Fibroblast of the conjunctiva (primary cell): Measurements from ENCODE around the gene DNAH6.
A peak's percentile ranks its signal among the peaks of the same experiment; 100 is the strongest.
"Not testable (repeated sequence)": the region's sequence is repeated elsewhere in the genome, so short reads cannot be mapped to it uniquely, and the experiment has no call there.

ENCODE experiments used
- DNase-seq: peaks from one replicate; pipeline ENCODE4 v3.0.0-alpha.2; 2010; ENCODE audit warnings: low read depth

Gene DNAH6

DNA sequence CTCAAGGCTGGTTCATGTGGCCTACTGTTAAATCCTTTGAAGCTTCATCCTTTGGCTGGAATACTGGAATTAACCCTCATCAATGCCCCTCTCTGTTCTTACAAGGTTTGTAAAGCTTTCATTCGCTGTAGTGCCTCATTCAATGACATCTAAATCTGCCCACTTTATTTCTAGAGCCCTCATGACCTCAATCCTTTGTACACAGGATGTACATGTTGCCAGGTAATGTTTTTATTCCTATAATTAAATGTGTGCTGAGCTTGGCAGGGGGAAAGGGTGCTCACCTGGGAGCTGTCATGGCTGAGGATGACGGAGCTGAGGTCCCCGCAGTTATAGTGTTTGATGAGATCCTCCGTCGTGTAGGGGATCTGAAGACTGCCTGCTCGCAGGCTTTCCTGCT, 325.3 kb downstream of the DNAH6 start:
- no peak for DNase-seq

DNA sequence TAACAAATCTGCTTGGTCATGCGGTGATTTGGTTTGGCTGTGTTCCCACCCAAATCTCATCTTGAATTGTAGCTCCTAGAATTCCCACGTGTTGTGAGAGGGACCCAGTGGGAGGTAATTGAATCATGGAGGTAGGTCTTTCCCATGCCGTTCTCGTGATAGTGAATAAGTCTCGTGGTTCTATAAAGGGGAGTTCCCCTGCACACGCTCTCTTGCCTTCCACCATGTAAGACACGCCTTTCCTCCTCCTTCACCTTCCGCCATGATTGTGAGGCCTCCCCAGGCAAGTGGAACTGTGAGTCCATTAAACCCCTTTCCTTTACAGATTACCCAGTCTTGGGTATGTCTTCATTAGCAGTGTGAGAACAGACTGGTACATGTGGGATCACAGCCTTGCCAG, 327.8 kb downstream of the DNAH6 start:
- DNase-seq: no peak

- no peak for DNase-seq
Observed at GRCh38 chr2:84846041-84846663, 329.9 kb downstream of the DNAH6 start.

- DNase-seq: no peak
Observed at GRCh38 chr2:84846741-84847142, 330.4 kb downstream of the DNAH6 start.

GRCh38 chr2:84847326-84848050, 331.2 kb downstream of the DNAH6 start:
- DNase-seq: no peak

DNA sequence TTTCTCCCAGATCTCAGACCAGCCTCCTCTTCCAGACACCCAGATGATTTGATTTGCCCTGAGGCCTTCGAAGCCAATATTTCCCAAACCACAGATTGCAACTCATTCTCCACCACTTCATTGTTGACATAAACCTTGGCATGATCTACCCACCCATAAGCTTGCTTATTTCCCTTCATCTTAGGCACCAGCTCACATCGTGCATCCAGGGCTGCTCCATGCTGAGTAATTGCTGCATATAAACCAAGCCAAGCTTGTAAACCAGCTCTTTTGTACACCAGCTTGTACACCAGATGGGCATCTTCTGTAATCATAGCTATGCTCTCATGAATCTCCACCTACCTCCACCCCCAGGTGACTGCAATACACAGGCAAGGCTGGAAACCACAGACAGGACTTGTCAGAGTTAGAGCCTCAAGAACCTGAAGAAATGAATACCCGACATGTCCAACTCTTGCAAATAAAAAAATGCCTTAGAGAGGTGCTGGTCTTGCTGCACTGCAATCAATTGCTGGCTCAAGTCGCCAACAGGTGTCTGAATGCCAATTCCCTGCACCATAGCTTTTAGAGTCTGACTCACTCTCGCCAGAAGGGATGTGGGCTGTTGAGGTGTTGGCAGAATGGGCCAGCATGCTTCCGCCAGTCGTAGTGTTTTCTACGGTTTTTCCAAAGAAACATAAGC, 333.1 kb downstream of the DNAH6 start:
- DNase-seq: no peak

DNA sequence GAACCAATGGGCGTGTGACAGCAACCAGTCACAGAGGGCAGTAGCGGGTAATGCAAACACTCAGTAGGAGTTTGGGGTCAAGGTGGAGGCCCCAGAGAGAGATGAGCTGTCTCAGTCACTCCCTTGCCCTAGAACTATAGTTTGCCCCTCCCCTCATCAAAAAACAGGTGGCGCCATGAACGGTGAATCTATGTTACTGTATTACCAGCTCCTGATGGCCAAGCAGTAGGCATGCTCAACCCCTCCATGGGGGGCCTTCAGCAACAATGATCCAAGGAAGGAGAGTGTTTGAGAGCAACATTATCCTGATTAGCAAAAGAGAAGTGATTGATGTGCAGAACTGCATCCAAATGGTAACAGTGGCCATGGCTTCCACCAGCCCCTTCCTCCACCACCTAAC, 334.2 kb downstream of the DNAH6 start:
- DNase-seq: no peak

DNA sequence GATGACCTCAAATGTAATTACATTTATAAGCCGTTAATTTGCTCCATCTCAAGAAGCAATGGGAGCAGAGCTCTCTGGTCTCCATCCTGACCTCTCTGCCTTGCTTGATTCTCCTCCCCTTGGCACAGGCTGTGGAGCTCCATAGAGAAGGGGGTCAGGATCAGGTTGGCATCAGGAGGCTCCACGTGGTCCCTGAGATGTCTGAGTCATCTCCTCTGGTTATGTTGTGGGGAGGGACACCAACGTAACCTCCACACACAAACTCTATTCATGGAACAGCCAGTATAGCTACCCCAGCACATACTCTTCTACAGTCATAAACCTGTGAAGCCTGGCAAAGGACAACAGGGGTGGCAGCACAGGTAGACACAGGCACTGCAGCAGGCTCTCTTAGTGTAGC, 335.6 kb downstream of the DNAH6 start:
- DNase-seq: no peak

- no peak for DNase-seq
Observed at GRCh38 chr2:84854850-84855249, 338.6 kb downstream of the DNAH6 start.

DNA sequence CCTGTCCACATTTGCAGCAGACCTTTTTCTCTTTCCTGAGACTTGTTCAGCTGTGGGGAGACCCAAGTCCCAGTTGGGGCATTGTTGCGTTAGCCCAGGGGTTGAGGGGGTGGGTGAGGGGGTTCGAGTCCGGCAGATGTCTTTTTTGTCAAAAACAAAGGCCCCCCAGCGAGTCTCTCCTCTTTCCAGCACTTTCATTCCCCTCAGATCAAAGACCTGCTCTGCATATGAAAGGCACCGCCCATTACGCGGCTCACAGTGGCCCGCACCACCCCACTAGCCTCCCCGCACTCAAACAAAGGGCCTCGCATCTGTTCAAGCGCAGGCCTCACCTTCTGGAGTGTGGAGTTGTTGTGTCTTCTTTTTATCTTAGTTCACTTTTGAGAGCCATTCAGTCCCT, 339.4 kb downstream of the DNAH6 start:
- no peak for DNase-seq

GRCh38 chr2:84856787-84857186, 340.5 kb downstream of the DNAH6 start:
- DNase-seq: no peak

DNA sequence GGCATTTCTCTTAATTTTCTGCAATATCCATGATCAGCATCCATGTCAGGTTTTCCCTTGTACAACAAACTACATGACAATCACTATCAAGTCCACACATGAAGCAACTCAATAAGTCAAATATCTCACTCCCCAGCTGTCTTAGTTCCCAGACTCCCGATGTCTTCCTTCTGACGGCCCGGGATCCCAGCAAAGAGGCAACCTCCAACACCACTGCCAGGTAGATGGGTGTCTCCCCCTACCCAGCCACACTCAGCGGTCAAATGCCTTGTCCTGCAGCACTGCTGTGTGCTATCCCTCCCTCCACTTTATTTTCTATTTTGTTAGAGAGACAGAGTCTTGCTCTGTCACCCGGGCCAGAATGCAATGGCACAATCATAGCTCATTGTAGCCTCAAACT, 341.3 kb downstream of the DNAH6 start:
- no peak for DNase-seq

DNA sequence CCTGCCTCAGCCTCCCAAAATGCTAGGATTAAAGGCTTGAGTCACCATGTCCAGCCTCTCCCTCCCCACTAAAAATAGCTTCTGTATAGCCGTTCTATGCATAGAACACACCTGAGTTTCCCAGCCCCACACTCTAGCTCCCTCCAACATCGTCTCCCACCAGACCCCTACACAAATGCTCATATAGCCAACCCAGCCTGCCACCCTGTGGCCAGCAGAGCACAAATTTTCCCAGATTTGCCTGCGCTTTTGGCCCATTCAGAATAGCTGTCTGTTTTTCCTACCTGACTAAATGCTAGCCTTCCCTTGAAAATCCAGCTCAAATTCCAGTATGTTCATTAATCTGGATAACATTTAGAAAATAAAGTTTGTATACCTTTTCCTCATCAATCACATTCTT, 341.8 kb downstream of the DNAH6 start:
- DNase-seq: no peak

- DNase-seq: no peak
Observed at GRCh38 chr2:84858937-84859336, 342.6 kb downstream of the DNAH6 start.

GRCh38 chr2:84861539-84861938, 345.2 kb downstream of the DNAH6 start:
- no peak for DNase-seq

- no peak for DNase-seq
Observed at GRCh38 chr2:84862006-84862405, 345.7 kb downstream of the DNAH6 start.

DNA sequence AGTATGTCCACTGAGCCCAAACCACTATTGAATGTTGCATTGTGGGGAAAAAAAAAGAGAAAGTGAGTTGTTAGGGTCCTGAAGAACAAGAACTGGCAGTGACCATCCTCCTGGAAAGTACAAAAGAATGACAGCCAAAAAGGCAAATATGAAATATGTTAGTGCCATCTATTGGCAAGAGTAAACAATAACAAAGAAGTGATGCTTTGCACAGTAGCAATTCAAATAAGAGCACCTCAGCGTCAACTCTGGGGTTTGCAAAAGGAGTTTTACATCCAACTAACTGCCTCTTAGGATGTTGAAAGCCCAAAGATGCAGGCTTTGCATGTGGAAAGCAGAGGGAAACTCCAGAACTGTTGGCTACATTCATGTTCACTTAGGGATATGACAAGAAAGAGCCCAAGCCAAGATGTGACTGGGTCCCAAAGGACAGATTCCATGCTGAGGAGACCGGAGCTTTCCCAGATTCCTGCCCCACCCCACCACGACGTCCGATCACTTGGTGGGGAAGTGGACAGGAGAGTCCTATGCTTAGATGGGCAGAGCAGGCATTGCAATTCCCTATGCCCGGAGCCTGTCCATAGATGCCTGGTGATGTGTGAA, 349.0 kb downstream of the DNAH6 start:
- DNase-seq: peak; percentile 33

DNA sequence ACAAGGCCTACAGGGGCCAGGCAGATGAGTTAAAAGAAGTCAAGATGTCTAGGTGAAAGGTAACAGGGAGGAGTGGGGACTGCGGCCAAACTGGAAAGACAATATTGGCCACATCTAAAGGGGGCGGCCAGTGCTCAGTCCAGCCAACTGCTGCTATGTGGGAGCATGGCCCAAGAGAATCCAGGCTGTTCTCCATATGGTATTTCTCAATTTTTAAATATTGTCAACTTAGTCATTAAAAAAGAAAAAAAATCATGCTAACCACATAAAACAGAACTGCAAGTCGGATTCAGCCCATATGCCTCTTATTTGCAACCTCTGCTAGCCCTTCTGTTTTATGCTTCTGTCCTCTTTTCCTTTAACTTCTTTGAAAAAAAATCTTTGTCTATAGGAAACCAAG, 349.8 kb downstream of the DNAH6 start:
- DNase-seq: peak; percentile 68

DNA sequence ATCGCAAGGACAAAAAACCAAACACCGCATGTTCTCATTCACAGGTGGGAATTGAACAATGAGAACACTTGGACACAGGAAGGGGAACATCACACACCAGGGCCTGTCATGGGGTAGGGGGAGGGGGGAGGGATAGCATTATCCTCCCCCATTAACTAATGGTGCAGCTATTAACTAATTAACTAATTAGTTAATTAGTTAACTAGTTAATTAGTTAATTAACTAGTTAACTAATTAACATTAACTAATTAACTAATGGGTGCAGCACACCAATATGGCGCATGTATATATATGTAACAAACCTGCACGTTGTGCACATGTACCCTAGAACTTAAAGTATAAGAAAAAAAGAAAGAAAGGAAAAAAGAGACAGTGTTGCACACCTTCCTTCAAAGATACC, 352.0 kb downstream of the DNAH6 start:
- DNase-seq: not testable (repeated sequence)
